ENCODE results near the gene CCDC85A. TPM values are rescaled to one million over a fixed set of nuclear protein-coding genes. Genes with fewer than 3 reads are reported as not detected.

Gene CCDC85A
- total and polyA plus RNA-seq, 2 of the 8 experiments (the other 6 are each of a cell fraction or from before 2014, with no cell fraction given): 0.20 TPM; not detected in 1

- Histone ChIP-seq H4K5ac (ENCODE audit: insufficient read length, low read depth, low read length) (no peak overlapping the region), H3K27me3 (replicated peaks in 1 of 4; ENCODE audit: control insufficient read depth in 3 of 4, extremely low read depth in 1 of 4, insufficient read depth in 3 of 4, low read length in 3 of 4) (no peaks in the 10 kb centered on the region), H2AK5ac (ENCODE audit: low read depth, low read length) (no peak overlapping the region), H3K9ac (replicated peaks in 1 of 4; ENCODE audit: extremely low read depth in 1 of 4, low read depth in 3 of 4, low read length in 3 of 4) (no peak overlapping the region), H3K36me3 (ENCODE audit: control insufficient read depth in 2 of 4, insufficient read depth in 4 of 4, low read length in 3 of 4) (no peaks in the 10 kb centered on the region), H2BK20ac (ENCODE audit: low read length) (no peak overlapping the region), H3K23ac (ENCODE audit: insufficient read length) (no peak overlapping the region), H2BK15ac (ENCODE audit: low read length) (no peak overlapping the region), H3K56ac (replicated peaks; ENCODE audit: insufficient read length, low read depth, low read length) (no peak overlapping the region), H2BK120ac (replicated peaks; ENCODE audit: low read depth, low read length) (no peak overlapping the region), H3K9me3 (ENCODE audit: insufficient read depth in 2 of 2, low read depth in 1 of 2, low read length in 1 of 2) (no peaks in the 10 kb centered on the region), H3K18ac (ENCODE audit: extremely low read depth, low read length) (no peak overlapping the region), H2BK12ac (ENCODE audit: low read depth, low read length) (no peak overlapping the region), H3K79me1 (ENCODE audit: low read depth, low read length) (no peaks in the 10 kb centered on the region), H3K79me2 (ENCODE audit: control insufficient read depth in 1 of 2, insufficient read depth in 2 of 2, low read length in 2 of 2) (no peaks in the 10 kb centered on the region), H4K91ac (replicated peaks; ENCODE audit: insufficient read length, low read length) (no peak overlapping the region), H2AFZ (ENCODE audit: low read length) (no peak overlapping the region), H2BK5ac (ENCODE audit: low read depth, low read length) (no peak overlapping the region), H3K4me2 (ENCODE audit: insufficient read depth in 1 of 2, low read depth in 2 of 2, low read length in 2 of 2) (no peak overlapping the region), H3K4ac (replicated peaks; ENCODE audit: insufficient read length, low read depth, low read length) (no peak overlapping the region), H3K4me3 (ENCODE audit: extremely low read depth in 1 of 4, insufficient read depth in 2 of 4, low read depth in 3 of 4, low read length in 4 of 4) (no peak overlapping the region), H4K8ac (ENCODE audit: extremely low read depth, insufficient read depth, low read length) (no peak overlapping the region), H3K27ac (ENCODE audit: low read depth, low read length) (no peak overlapping the region), H3K4me1 (replicated peaks in 1 of 4; ENCODE audit: control insufficient read depth in 3 of 4, insufficient read depth in 4 of 4, low read length in 3 of 4) (no peaks in the 10 kb centered on the region), H4K20me1 (replicated peaks in 1 of 2; ENCODE audit: control insufficient read depth in 1 of 2, insufficient read depth in 2 of 2, low read length in 2 of 2) (no peaks in the 10 kb centered on the region), H3K23me2 (ENCODE audit: low read depth, low read length) (no peaks in the 10 kb centered on the region), H3K14ac (ENCODE audit: insufficient read length) (no peak overlapping the region)
- POLR2A ChIA-PET (ENCODE audit: partially characterized antibody): no interaction called here
- FAIRE-seq: no peak
- no peak for DNase-seq (ENCODE audit: low read depth in 1 of 2, low spot score in 2 of 2)
- 83% methylated on average over 2 of the region's 2 CpGs; no CpG with 5 or more reads in 1 of the 2 experiments for WGBS, 2 experiments (ENCODE audit: extremely low coverage in 1 of 2, insufficient coverage in 1 of 2, insufficient read length in 1 of 2, insufficient replicate concordance in 2 of 2, low coverage in 1 of 2, low lambda C conversion rate in 2 of 2, missing lambda C conversion rate in 1 of 2)
- CTCF ChIA-PET (ENCODE audit: partially characterized antibody): interaction anchor here (0.5 kb wide), 1 partner anchor 30 kb away, joined by 3 read pairs; no protein-coding TSS in a partner anchor
- TF ChIP-seq ZNF274 (IDR thresholded peaks at IDR 0.05; ENCODE audit: borderline replicate concordance, extremely low read depth, low read length) (no peak), GABPA (IDR thresholded peaks at IDR 0.05; ENCODE audit: borderline replicate concordance, insufficient read depth, low read length) (no peak), TEAD4 (IDR thresholded peaks at IDR 0.05; ENCODE audit: low read depth, low read length) (no peak), BACH1 (IDR thresholded peaks at IDR 0.05; ENCODE audit: low read length) (no peak), KDM4A (IDR thresholded peaks at IDR 0.05; ENCODE audit: low read depth, low read length, severe bottlenecking) (no peak), BCL11A (IDR thresholded peaks at IDR 0.05; ENCODE audit: low read depth in 2 of 2, low read length in 2 of 2) (no peak), GTF2F1 (IDR thresholded peaks at IDR 0.05; ENCODE audit: borderline replicate concordance, low read depth, low read length) (no peak), TAF7 (optimal IDR thresholded peaks at IDR 0.05; ENCODE audit: borderline replicate concordance, low read depth, low read length) (no peak), CREB1 (IDR thresholded peaks at IDR 0.05) (no peak), POLR2A (IDR thresholded peaks at IDR 0.05; ENCODE audit: control extremely low read depth in 1 of 2, low read depth in 2 of 2, low read length in 2 of 2) (no peak), TCF12 (IDR thresholded peaks at IDR 0.05; ENCODE audit: low read depth, low read length) (no peak), PHF8 (conservative IDR thresholded peaks at IDR 0.05; ENCODE audit: low read depth, low read length) (no peak), SP1 (IDR thresholded peaks at IDR 0.05; ENCODE audit: low read depth, low read length) (no peak), JUN (IDR thresholded peaks at IDR 0.05; ENCODE audit: low read depth, low read length) (no peak), SUZ12 (IDR thresholded peaks at IDR 0.05; ENCODE audit: low read length) (no peak), EP300 (IDR thresholded peaks at IDR 0.05; ENCODE audit: borderline replicate concordance in 1 of 2, low read depth in 2 of 2, low read length in 2 of 2) (no peak), SIRT6 (IDR thresholded peaks at IDR 0.05; ENCODE audit: low read length) (no peak)
Measured at GRCh38 chr2:56364902-56365301, 181.1 kb downstream of the CCDC85A start.

Measured in H1 (cell line).